Central memory CD8-positive, alpha-beta T cell (primary cell): ENCODE results near the gene SUGCT.

Experiments
- ATAC-seq: fragments of 150-1000 bp; cut with Tn5 transposase; replicated peaks from 2 replicates; pipeline ENCODE4 v1.10.0; 2022; ENCODE audit warnings: mild to moderate bottlenecking, moderate FRiP score, moderate number of reproducible peaks; ENCODE audit not compliant: poor library complexity, severe bottlenecking; ENCODE audit errors: extremely low read depth
- DNase-seq, 2 donors: peaks; one replicate each; pipeline ENCODE4 v3.0.0; 2021; ENCODE audit warnings: low spot score in 2 of 2
- H3K27ac Mint-ChIP-seq: one replicate; pipeline ENCODE4 v1.8.0; 2022; ENCODE audit warnings: low read depth, mild to moderate bottlenecking, moderate library complexity, mixed read lengths
- H3K27me3 Mint-ChIP-seq: one replicate; pipeline ENCODE4 v1.8.0; 2022; ENCODE audit warnings: mixed read lengths
- H3K36me3 Mint-ChIP-seq: one replicate; pipeline ENCODE4 v1.8.0; 2022; ENCODE audit warnings: mild to moderate bottlenecking, moderate library complexity, mixed read lengths; ENCODE audit not compliant: insufficient read depth
- H3K4me1 Mint-ChIP-seq: one replicate; pipeline ENCODE4 v1.8.0; 2022; ENCODE audit warnings: mixed read lengths
- H3K4me3 Mint-ChIP-seq: one replicate; pipeline ENCODE4 v1.8.0; 2022; ENCODE audit warnings: mild to moderate bottlenecking, moderate library complexity, mixed read lengths
- H3K9me3 Mint-ChIP-seq: one replicate; pipeline ENCODE4 v1.8.0; 2022; ENCODE audit warnings: mixed read lengths

The SUGCT gene

GRCh38 chr7:40722242-40722641 lies 587.4 kb downstream of the SUGCT start:
- ATAC-seq (no peak), DNase-seq (no peak)
- Mint-ChIP-seq H3K9me3 (peaks cover 14% of the 10 kb centered on the region), H3K36me3 (no peaks in the 10 kb centered on the region), H3K27me3 (no peaks in the 10 kb centered on the region), H3K4me3 (no peak overlapping the region), H3K27ac (no peak overlapping the region), H3K4me1 (no peaks in the 10 kb centered on the region)

DNA sequence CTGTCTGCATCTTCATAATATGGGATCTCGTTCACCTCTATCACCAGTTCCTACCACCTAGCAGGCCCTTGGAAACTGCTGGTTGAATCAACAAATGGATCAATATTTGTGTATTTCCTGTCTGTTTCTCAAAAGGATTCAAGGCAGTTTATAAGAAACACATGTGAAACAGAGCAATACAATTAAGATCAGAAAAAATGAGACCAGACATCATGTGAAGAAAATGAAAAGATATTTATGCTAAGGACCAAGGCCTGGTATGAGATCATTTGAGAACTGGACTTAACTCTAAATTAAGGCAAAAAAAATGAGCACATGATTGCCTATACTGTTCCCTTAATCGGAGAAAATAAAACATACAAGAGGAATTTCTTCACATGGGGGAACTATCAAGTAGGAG lies 589.0 kb downstream of the SUGCT start:
- DNase-seq, result no peak
- Mint-ChIP-seq H3K4me3 (no peak overlapping the region), H3K27me3 (no peaks in the 10 kb centered on the region), H3K27ac (no peak overlapping the region), H3K36me3 (no peaks in the 10 kb centered on the region), H3K4me1 (no peaks in the 10 kb centered on the region), H3K9me3 (peaks cover 14% of the 10 kb centered on the region)
- ATAC-seq, result no peak

GRCh38 chr7:40726559-40726958 lies 591.8 kb downstream of the SUGCT start:
- Mint-ChIP-seq H3K27me3 (no peaks in the 10 kb centered on the region), H3K27ac (no peak overlapping the region), H3K4me3 (no peak overlapping the region), H3K9me3 (peaks cover 23% of the 10 kb centered on the region), H3K36me3 (no peaks in the 10 kb centered on the region), H3K4me1 (no peaks in the 10 kb centered on the region)
- ATAC-seq, result no peak
- no peak for DNase-seq

GRCh38 chr7:40733114-40733513 lies 598.3 kb downstream of the SUGCT start:
- Mint-ChIP-seq H3K36me3 (no peaks in the 10 kb centered on the region), H3K27me3 (no peaks in the 10 kb centered on the region), H3K9me3 (peaks cover 28% of the 10 kb centered on the region), H3K4me3 (no peak overlapping the region), H3K27ac (no peak overlapping the region), H3K4me1 (no peaks in the 10 kb centered on the region)
- ATAC-seq, result no peak
- no peak for DNase-seq

GRCh38 chr7:40733578-40733977 lies 598.8 kb downstream of the SUGCT start:
- H3K4me3 Mint-ChIP-seq, result no peak overlapping the region
- ATAC-seq (no peak), DNase-seq (no peak)
- no peak overlapping the region for H3K27ac Mint-ChIP-seq
- no peaks in the 10 kb centered on the region for H3K4me1 Mint-ChIP-seq
- H3K9me3 Mint-ChIP-seq, result peaks cover 28% of the 10 kb centered on the region
- no peaks in the 10 kb centered on the region for H3K36me3 Mint-ChIP-seq
- H3K27me3 Mint-ChIP-seq, result no peaks in the 10 kb centered on the region

- H3K9me3 Mint-ChIP-seq, result peaks cover 10% of the 10 kb centered on the region
- ATAC-seq (no peak), DNase-seq (no peak)
- H3K4me1 Mint-ChIP-seq, result no peaks in the 10 kb centered on the region
- peaks cover 1% of the 10 kb centered on the region for H3K36me3 Mint-ChIP-seq
- no peaks in the 10 kb centered on the region for H3K27me3 Mint-ChIP-seq
- H3K4me3 Mint-ChIP-seq, result no peak overlapping the region
- H3K27ac Mint-ChIP-seq, result no peak overlapping the region
Observed at GRCh38 chr7:40739257-40739656, 604.5 kb downstream of the SUGCT start.

DNA sequence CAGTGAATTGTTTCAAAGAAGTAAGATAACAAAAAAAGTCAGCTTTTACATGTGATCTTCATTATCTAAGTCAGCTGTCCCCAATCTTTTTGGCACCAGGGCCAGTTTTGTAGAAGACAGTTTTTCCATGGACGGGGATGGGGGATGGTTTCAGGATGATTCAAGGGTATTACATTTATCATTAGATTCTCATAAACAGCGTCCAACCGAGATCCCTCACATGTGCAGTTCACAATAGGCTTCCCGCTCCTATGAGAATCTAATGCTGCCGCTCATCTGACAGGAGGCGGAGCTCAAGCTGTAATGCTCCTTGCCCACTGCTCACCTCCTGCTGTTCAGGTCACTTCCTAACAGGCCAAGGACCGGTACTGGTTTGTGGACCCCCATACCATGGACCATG lies 607.5 kb downstream of the SUGCT start:
- Mint-ChIP-seq H3K9me3 (peaks cover 7% of the 10 kb centered on the region), H3K4me3 (no peak overlapping the region), H3K36me3 (peaks cover 1% of the 10 kb centered on the region), H3K4me1 (no peaks in the 10 kb centered on the region), H3K27ac (no peak overlapping the region), H3K27me3 (no peaks in the 10 kb centered on the region)
- ATAC-seq, result no peak
- no peak for DNase-seq

GRCh38 chr7:40746841-40747556 lies 612.2 kb downstream of the SUGCT start:
- H3K36me3 Mint-ChIP-seq, result no peaks in the 10 kb centered on the region
- peaks cover 17% of the 10 kb centered on the region for H3K9me3 Mint-ChIP-seq
- ATAC-seq (no peak), DNase-seq (no peak)
- H3K27me3 Mint-ChIP-seq, result no peaks in the 10 kb centered on the region
- no peak overlapping the region for H3K27ac Mint-ChIP-seq
- H3K4me1 Mint-ChIP-seq, result no peaks in the 10 kb centered on the region
- no peak overlapping the region for H3K4me3 Mint-ChIP-seq

DNA sequence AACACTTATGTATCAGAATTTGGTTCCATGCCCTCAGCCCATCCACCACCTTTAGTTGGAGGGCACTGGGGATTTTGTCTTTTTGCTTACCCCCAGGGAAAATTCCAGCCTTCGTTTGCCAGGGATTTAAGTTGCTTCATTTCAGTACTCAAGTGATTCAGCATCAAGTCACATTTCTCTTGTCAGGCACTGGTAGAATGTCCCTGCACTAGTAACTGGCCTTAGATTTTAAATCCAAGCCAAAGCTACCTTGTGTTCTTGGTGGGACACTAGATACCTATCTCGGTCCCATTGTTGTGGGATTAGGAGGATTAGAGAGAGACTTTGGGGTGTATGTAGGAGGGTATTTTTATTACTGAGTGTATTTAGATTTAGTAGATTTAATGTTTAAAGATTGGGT lies 613.1 kb downstream of the SUGCT start:
- H3K27ac Mint-ChIP-seq, result no peak overlapping the region
- no peaks in the 10 kb centered on the region for H3K27me3 Mint-ChIP-seq
- H3K36me3 Mint-ChIP-seq, result no peaks in the 10 kb centered on the region
- ATAC-seq (no peak), DNase-seq (no peak)
- no peaks in the 10 kb centered on the region for H3K4me1 Mint-ChIP-seq
- no peak overlapping the region for H3K4me3 Mint-ChIP-seq
- peaks cover 17% of the 10 kb centered on the region for H3K9me3 Mint-ChIP-seq

GRCh38 chr7:40749877-40750276 lies 615.1 kb downstream of the SUGCT start:
- H3K9me3 Mint-ChIP-seq, result peaks cover 16% of the 10 kb centered on the region
- H3K4me1 Mint-ChIP-seq, result no peaks in the 10 kb centered on the region
- no peak overlapping the region for H3K27ac Mint-ChIP-seq
- no peaks in the 10 kb centered on the region for H3K36me3 Mint-ChIP-seq
- DNase-seq (no peak), ATAC-seq (no peak)
- H3K4me3 Mint-ChIP-seq, result no peak overlapping the region
- H3K27me3 Mint-ChIP-seq, result no peaks in the 10 kb centered on the region

GRCh38 chr7:40753455-40753854 lies 618.6 kb downstream of the SUGCT start:
- H3K27ac Mint-ChIP-seq, result no peak overlapping the region
- ATAC-seq (no peak), DNase-seq (no peak)
- H3K36me3 Mint-ChIP-seq, result no peaks in the 10 kb centered on the region
- no peak overlapping the region for H3K4me3 Mint-ChIP-seq
- peaks cover 10% of the 10 kb centered on the region for H3K9me3 Mint-ChIP-seq
- no peaks in the 10 kb centered on the region for H3K4me1 Mint-ChIP-seq
- no peaks in the 10 kb centered on the region for H3K27me3 Mint-ChIP-seq

- DNase-seq, result no peak
- H3K36me3 Mint-ChIP-seq, result no peaks in the 10 kb centered on the region
- no peak overlapping the region for H3K4me3 Mint-ChIP-seq
- H3K9me3 Mint-ChIP-seq, result peaks cover 7% of the 10 kb centered on the region
- H3K4me1 Mint-ChIP-seq, result no peaks in the 10 kb centered on the region
- ATAC-seq, result no peak
- H3K27me3 Mint-ChIP-seq, result no peaks in the 10 kb centered on the region
- H3K27ac Mint-ChIP-seq, result no peak overlapping the region
Observed at GRCh38 chr7:40755438-40755837, 620.6 kb downstream of the SUGCT start.

DNA sequence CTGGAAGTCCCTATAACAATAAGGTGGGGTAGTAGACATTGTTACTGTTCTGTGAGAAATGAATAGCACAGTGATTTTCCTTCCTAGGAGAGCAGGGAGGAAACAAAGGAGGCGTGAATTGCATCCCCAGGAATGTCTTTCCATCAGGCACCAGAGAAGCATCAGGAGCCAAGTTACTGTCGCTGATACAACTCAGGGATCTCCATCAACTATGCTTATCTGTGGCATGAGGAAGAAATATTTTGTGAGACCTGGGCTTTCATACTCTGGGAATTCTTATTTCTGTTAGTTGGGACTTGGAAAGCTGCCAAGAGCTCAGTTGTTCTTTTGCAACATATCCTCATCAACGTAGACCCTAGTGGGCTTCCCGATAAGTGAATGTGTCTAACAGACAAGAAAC lies 622.3 kb downstream of the SUGCT start:
- H3K27ac Mint-ChIP-seq, result no peak overlapping the region
- no peaks in the 10 kb centered on the region for H3K9me3 Mint-ChIP-seq
- H3K36me3 Mint-ChIP-seq, result no peaks in the 10 kb centered on the region
- no peak overlapping the region for H3K4me3 Mint-ChIP-seq
- DNase-seq, result no peak
- ATAC-seq, result no peak
- H3K27me3 Mint-ChIP-seq, result no peaks in the 10 kb centered on the region
- H3K4me1 Mint-ChIP-seq, result no peaks in the 10 kb centered on the region
